T-helper 2 cell treated with Interferon-gamma antibody and Interleukin-4, amounts not matched to agents 5 μg/mL and 100 μg/mL, for 36 hours (primary cell): ENCODE data around the gene ABCD1.
"Not testable (repeated sequence)": the region's sequence is repeated elsewhere in the genome, so short reads cannot be mapped to it uniquely, and the experiment has no call there.

Experiments
- DNase-seq: peaks from one replicate; pipeline ENCODE4 v3.0.0; 2021; ENCODE audit warnings: low spot score
- H3K27ac Mint-ChIP-seq: one replicate; pipeline ENCODE4 v1.8.0; 2021; ENCODE audit warnings: mild to moderate bottlenecking, mixed read lengths
- H3K27me3 Mint-ChIP-seq: one replicate; pipeline ENCODE4 v1.8.0; 2021; ENCODE audit warnings: low read depth, mixed read lengths
- H3K36me3 Mint-ChIP-seq: one replicate; pipeline ENCODE4 v1.8.0; 2021; ENCODE audit warnings: low read depth, mixed read lengths
- H3K4me1 Mint-ChIP-seq: one replicate; pipeline ENCODE4 v1.8.0; 2021; ENCODE audit warnings: low read depth, mixed read lengths
- H3K4me3 Mint-ChIP-seq: one replicate; pipeline ENCODE4 v1.8.0; 2022; ENCODE audit warnings: mild to moderate bottlenecking, moderate library complexity, mixed read lengths
- H3K9me3 Mint-ChIP-seq: one replicate; pipeline ENCODE4 v1.8.0; 2021; ENCODE audit warnings: mixed read lengths

The ABCD1 gene

GRCh38 chrX:153742111-153742510, 17.5 kb downstream of the ABCD1 start:
- H3K36me3 Mint-ChIP-seq, DNase-seq, H3K9me3 Mint-ChIP-seq, H3K27me3 Mint-ChIP-seq, H3K4me3 Mint-ChIP-seq, H3K27ac Mint-ChIP-seq: not testable (repeated sequence)
- H3K4me1 Mint-ChIP-seq: peaks cover 12% of the 10 kb centered on the region

- not testable (repeated sequence) for H3K27me3 Mint-ChIP-seq, H3K4me3 Mint-ChIP-seq, H3K27ac Mint-ChIP-seq, H3K36me3 Mint-ChIP-seq, DNase-seq, H3K9me3 Mint-ChIP-seq
- peaks cover 12% of the 10 kb centered on the region for H3K4me1 Mint-ChIP-seq
Observed at GRCh38 chrX:153742796-153743467, 18.3 kb downstream of the ABCD1 start.

DNA sequence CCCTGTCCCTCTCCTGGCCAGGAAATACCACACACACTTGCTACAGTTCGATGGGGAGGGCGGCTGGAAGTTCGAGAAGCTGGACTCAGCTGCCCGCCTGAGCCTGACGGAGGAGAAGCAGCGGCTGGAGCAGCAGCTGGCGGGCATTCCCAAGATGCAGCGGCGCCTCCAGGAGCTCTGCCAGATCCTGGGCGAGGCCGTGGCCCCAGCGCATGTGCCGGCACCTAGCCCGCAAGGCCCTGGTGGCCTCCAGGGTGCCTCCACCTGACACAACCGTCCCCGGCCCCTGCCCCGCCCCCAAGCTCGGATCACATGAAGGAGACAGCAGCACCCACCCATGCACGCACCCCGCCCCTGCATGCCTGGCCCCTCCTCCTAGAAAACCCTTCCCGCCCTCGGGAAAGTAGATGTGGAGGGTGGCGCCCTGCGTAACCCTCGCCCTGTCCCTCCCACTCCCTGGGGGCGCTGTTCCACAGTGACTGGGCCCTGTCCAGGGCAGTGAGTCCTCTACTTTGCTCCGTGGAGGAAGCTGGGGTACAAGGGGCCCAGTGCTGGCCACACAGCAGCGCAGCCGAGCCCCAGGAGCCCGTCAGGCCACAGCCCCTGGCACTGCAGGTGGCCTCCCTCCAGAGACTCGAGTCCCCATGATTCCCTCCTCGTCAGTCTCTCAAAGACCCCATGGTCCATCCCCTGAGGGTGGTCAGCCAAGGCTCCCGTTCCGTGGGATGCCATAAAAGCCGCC, 19.0 kb downstream of the ABCD1 start:
- peaks cover 12% of the 10 kb centered on the region for H3K4me1 Mint-ChIP-seq
- H3K9me3 Mint-ChIP-seq, DNase-seq, H3K27ac Mint-ChIP-seq, H3K36me3 Mint-ChIP-seq, H3K27me3 Mint-ChIP-seq, H3K4me3 Mint-ChIP-seq: not testable (repeated sequence)

GRCh38 chrX:153744210-153745066, 19.8 kb downstream of the ABCD1 start:
- H3K4me1 Mint-ChIP-seq: peaks cover 10% of the 10 kb centered on the region
- peaks cover 2% of the 10 kb centered on the region for H3K36me3 Mint-ChIP-seq
- H3K27ac Mint-ChIP-seq: no peak overlapping the region
- peaks cover 3% of the 10 kb centered on the region for H3K27me3 Mint-ChIP-seq
- DNase-seq: no peak
- no peak overlapping the region for H3K4me3 Mint-ChIP-seq
- H3K9me3 Mint-ChIP-seq: no peaks in the 10 kb centered on the region

DNA sequence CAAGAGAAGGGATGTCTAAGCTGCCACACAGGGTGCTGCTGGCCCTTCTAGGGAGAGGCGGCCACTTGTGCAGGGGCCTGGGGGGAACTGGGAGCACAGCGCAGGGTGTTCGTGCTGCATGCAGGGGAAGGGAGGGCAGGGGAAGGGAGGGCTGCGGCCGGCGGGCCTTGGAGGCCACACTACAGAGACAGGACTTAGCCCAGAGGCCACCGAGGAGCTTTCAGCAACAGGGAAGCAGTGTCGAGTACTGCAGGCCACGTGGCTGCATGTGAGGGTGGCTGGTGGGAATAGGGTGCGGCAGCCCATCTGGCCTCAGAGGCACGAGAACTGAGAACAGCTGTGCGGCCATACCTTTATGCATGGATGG, 20.4 kb downstream of the ABCD1 start:
- not testable (repeated sequence) for H3K9me3 Mint-ChIP-seq, H3K4me1 Mint-ChIP-seq, H3K27ac Mint-ChIP-seq, DNase-seq, H3K36me3 Mint-ChIP-seq, H3K4me3 Mint-ChIP-seq, H3K27me3 Mint-ChIP-seq

- Mint-ChIP-seq H3K9me3 (no peaks in the 10 kb centered on the region), H3K36me3 (no peaks in the 10 kb centered on the region), H3K27ac (no peak overlapping the region), H3K4me3 (no peak overlapping the region), H3K4me1 (peaks cover under 1% of the 10 kb centered on the region), H3K27me3 (peaks cover 12% of the 10 kb centered on the region)
- DNase-seq: no peak
Observed at GRCh38 chrX:153746359-153746758, 21.7 kb downstream of the ABCD1 start.

GRCh38 chrX:153746991-153747390, 22.3 kb downstream of the ABCD1 start:
- not testable (repeated sequence) for H3K27ac Mint-ChIP-seq, DNase-seq, H3K9me3 Mint-ChIP-seq, H3K4me1 Mint-ChIP-seq, H3K36me3 Mint-ChIP-seq, H3K4me3 Mint-ChIP-seq
- H3K27me3 Mint-ChIP-seq: peaks cover 12% of the 10 kb centered on the region

GRCh38 chrX:153749017-153749416, 24.4 kb downstream of the ABCD1 start:
- H3K27me3 Mint-ChIP-seq: peaks cover 12% of the 10 kb centered on the region
- not testable (repeated sequence) for DNase-seq, H3K4me3 Mint-ChIP-seq, H3K4me1 Mint-ChIP-seq, H3K9me3 Mint-ChIP-seq, H3K36me3 Mint-ChIP-seq, H3K27ac Mint-ChIP-seq

GRCh38 chrX:153750127-153750774, 25.6 kb downstream of the ABCD1 start:
- no peaks in the 10 kb centered on the region for H3K36me3 Mint-ChIP-seq
- H3K4me3 Mint-ChIP-seq: no peak overlapping the region

GRCh38 chrX:153755136-153755535, 30.5 kb downstream of the ABCD1 start:
- Mint-ChIP-seq H3K4me3 (no peak overlapping the region), H3K36me3 (no peaks in the 10 kb centered on the region), H3K27me3 (peaks cover 10% of the 10 kb centered on the region), H3K4me1 (peaks cover 4% of the 10 kb centered on the region), H3K9me3 (no peaks in the 10 kb centered on the region), H3K27ac (no peak overlapping the region)
- DNase-seq: no peak

More at GRCh38 chrX:153750127-153750774, 25.6 kb downstream of the ABCD1 start:
- H3K27ac Mint-ChIP-seq: no peak overlapping the region
- peaks cover 4% of the 10 kb centered on the region for H3K4me1 Mint-ChIP-seq
- no peak for DNase-seq
- H3K9me3 Mint-ChIP-seq: no peaks in the 10 kb centered on the region
- H3K27me3 Mint-ChIP-seq: peaks cover 12% of the 10 kb centered on the region

GRCh38 chrX:153761863-153762262, 37.2 kb downstream of the ABCD1 start:
- Mint-ChIP-seq H3K27ac (no peak overlapping the region), H3K27me3 (peaks cover 5% of the 10 kb centered on the region), H3K4me1 (peaks cover 5% of the 10 kb centered on the region), H3K4me3 (no peak overlapping the region), H3K9me3 (no peaks in the 10 kb centered on the region), H3K36me3 (no peaks in the 10 kb centered on the region)
- no peak for DNase-seq

DNA sequence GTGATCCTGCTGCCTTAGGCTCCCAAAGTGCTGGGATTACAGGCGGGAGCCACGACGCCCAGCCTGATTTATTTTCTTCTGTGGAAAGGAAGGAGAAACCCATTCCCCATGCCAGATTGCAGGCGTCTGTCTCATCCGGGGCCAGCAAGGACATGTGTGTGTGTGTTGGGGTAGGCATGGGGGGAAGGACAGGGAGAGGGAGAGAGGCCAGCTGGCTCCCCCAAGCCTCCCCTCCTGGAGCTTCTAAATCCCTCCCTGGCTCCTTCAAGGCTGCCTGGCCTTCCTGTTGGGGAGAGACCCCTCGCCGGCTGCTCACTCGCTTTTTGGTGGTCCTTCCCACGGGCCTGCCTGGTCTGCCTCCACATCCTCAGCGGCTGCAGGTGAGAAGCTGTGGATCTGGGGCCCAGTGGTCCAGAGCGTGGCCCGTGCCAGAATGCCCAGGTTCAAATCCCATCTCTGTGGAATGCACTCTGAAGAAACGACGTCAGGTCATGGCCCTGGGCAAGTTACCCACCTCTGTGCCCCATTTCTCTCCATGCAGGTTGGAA, 38.0 kb downstream of the ABCD1 start:
- H3K9me3 Mint-ChIP-seq: no peaks in the 10 kb centered on the region
- H3K4me3 Mint-ChIP-seq: no peak overlapping the region
- peaks cover under 1% of the 10 kb centered on the region for H3K27me3 Mint-ChIP-seq
- H3K27ac Mint-ChIP-seq: no peak overlapping the region
- no peak for DNase-seq
- no peaks in the 10 kb centered on the region for H3K36me3 Mint-ChIP-seq
- H3K4me1 Mint-ChIP-seq: peaks cover 5% of the 10 kb centered on the region

DNA sequence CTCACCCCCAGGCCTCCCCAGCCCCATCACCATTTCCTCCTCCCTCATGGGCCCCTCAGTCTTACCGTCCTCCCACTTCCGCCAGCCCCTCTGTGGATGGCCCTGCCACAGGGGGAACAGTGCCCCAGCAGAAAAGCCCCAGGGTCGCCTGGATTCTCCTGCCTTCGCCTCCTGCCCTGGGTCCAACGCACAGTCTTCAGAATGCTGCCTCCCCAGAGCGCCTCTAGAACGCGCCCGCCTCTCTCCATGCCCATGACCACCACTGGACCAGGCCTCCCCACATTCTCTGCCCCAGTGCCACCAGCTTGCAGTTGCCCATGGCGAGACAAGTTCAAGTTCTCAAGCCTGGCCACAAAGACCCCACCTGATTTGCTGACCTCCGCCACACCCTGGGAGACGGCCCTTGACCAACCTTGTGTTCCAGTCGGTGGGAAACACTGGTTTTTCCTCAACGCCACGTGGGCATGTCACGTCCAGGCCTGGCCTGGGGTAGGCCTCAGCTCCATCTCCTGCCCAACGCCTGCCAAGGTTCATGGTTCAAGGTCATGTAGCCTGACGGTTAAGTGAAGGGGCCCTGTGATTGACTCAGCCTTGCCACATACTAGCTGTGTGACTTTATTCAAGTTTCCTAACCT, 38.8 kb downstream of the ABCD1 start:
- Mint-ChIP-seq H3K4me3 (no peak overlapping the region), H3K4me1 (peaks cover 5% of the 10 kb centered on the region), H3K27me3 (no peaks in the 10 kb centered on the region), H3K27ac (no peak overlapping the region), H3K36me3 (no peaks in the 10 kb centered on the region), H3K9me3 (no peaks in the 10 kb centered on the region)
- no peak for DNase-seq
